Sciatic nerve (tissue), 2 donors: ENCODE results near the gene TPM1. TPM values are rescaled to one million over a fixed set of nuclear protein-coding genes. Genes with fewer than 3 reads are reported as not detected.

Source experiments
- ATAC-seq: fragments of 200-7000 bp; cut with Tn5 transposase; one replicate; pipeline ENCODE4 v1.9.1; 2020; ENCODE audit warnings: mild to moderate bottlenecking, moderate library complexity
- DNase-seq: peaks from one replicate; pipeline ENCODE4 v3.0.0-alpha.2; 2020; ENCODE audit warnings: low spot score
- intact Hi-C: fragments of 100-400 bp; cut with DNase I; formaldehyde crosslinking; loops from one replicate; pipeline ENCODE4 v1.14.2; 2022
- total RNA-seq: library from RNA; stranded (reverse); fragmentation: NEBNext Ultra II Directional; extraction: Animal tissue kit (Norgen Biotek cat#: 25700); gene quantifications from one replicate; pipeline ENCODE4 v1.2.1, GENCODE V29; 2021
- donor health status: DM: no; HTN: no; CAD: no.
- donor health status: DM: no; HTN: no; CAD: no.

Gene TPM1
- total RNA-seq, 1 donor from 2014 or later = 396 TPM

GRCh38 chr15:63037976-63038720 is 4.4 kb upstream of the TPM1 start:
- DNase-seq (no peak), ATAC-seq (no peak)
- intact Hi-C loops = no loop called here

GRCh38 chr15:63038926-63039673 is 3.4 kb upstream of the TPM1 start:
- intact Hi-C loops = no loop called here

GRCh38 chr15:63039811-63040210 is 2.7 kb upstream of the TPM1 start:
- DNase-seq (no peak), ATAC-seq (no peak)
- intact Hi-C loops = loop anchor here (10.0 kb wide), 1 partner anchor 365 kb away; no protein-coding TSS in a partner anchor

More at GRCh38 chr15:63038926-63039673, 3.4 kb upstream of the TPM1 start:
- DNase-seq = no peak
- no peak for ATAC-seq

GRCh38 chr15:63040509-63040908 is 2.0 kb upstream of the TPM1 start:
- intact Hi-C loops = loop anchor here (10.0 kb wide), 1 partner anchor 364 kb away; no protein-coding TSS in a partner anchor
- DNase-seq (no peak), ATAC-seq (no peak)

GRCh38 chr15:63040954-63041353 is 1.6 kb upstream of the TPM1 start:
- DNase-seq (no peak), ATAC-seq (no peak)
- intact Hi-C loops = loop anchor here (10.0 kb wide), 1 partner anchor 364 kb away; no protein-coding TSS in a partner anchor

GRCh38 chr15:63041402-63041973 is 1.1 kb upstream of the TPM1 start:
- ATAC-seq = no peak
- intact Hi-C loops = loop anchor here (10.0 kb wide), 1 partner anchor 363 kb away; no protein-coding TSS in a partner anchor
- DNase-seq = no peak

GRCh38 chr15:63042877-63043334 is 359 bp downstream of the TPM1 start:
- ATAC-seq (peak; percentile 5), DNase-seq (no peak)
- intact Hi-C loops = loop anchor here (10.0 kb wide), 1 partner anchor 362 kb away; no protein-coding TSS in a partner anchor

GRCh38 chr15:63043335-63044076 is 959 bp downstream of the TPM1 start:
- DNase-seq (peak; percentile 67), ATAC-seq (no peak)

GRCh38 chr15:63044077-63044644 is 1.6 kb downstream of the TPM1 start:
- DNase-seq = no peak
- ATAC-seq = no peak

More at GRCh38 chr15:63043335-63044076, 959 bp downstream of the TPM1 start:
- intact Hi-C loops = loop anchor here (10.0 kb wide), 1 partner anchor 361 kb away; no protein-coding TSS in a partner anchor

GRCh38 chr15:63044645-63045464 is 2.3 kb downstream of the TPM1 start:
- DNase-seq (no peak), ATAC-seq (no peak)
- intact Hi-C loops = loop anchor here (5.0 to 10.0 kb wide), 2 partner anchors 47 to 360 kb away; no protein-coding TSS in a partner anchor

More at GRCh38 chr15:63044077-63044644, 1.6 kb downstream of the TPM1 start:
- intact Hi-C loops = loop anchor here (10.0 kb wide), 1 partner anchor 361 kb away; no protein-coding TSS in a partner anchor

GRCh38 chr15:63045465-63045840 is 2.9 kb downstream of the TPM1 start:
- ATAC-seq (no peak), DNase-seq (no peak)
- intact Hi-C loops = loop anchor here (5.0 to 10.0 kb wide), 2 partner anchors 47 to 359 kb away; no protein-coding TSS in a partner anchor

- intact Hi-C loops = loop anchor here (5.0 to 10.0 kb wide), 2 partner anchors 46 to 359 kb away; no protein-coding TSS in a partner anchor
- ATAC-seq = no peak
Observed at GRCh38 chr15:63045879-63046278, 3.3 kb downstream of the TPM1 start.

GRCh38 chr15:63046917-63047760 is 4.6 kb downstream of the TPM1 start:
- no peak for ATAC-seq
- DNase-seq = no peak
- intact Hi-C loops = loop anchor here (5.0 to 10.0 kb wide), 2 partner anchors 45 to 358 kb away; no protein-coding TSS in a partner anchor

More at GRCh38 chr15:63045879-63046278, 3.3 kb downstream of the TPM1 start:
- no peak for DNase-seq

- ATAC-seq = no peak
- intact Hi-C loops = loop anchor here (5.0 to 10.0 kb wide), 2 partner anchors 45 to 357 kb away; no protein-coding TSS in a partner anchor
Observed at GRCh38 chr15:63047792-63048114, 5.2 kb downstream of the TPM1 start.

GRCh38 chr15:63048115-63048775 is 5.7 kb downstream of the TPM1 start:
- intact Hi-C loops = loop anchor here (5.0 to 10.0 kb wide), 2 partner anchors 44 to 357 kb away; no protein-coding TSS in a partner anchor
- ATAC-seq (peak; percentile 86), DNase-seq (peak; percentile 94)

More at GRCh38 chr15:63047792-63048114, 5.2 kb downstream of the TPM1 start:
- no peak for DNase-seq
